Activated CD8-positive, alpha-beta memory T cell treated with anti-CD3 and anti-CD28 coated beads for 1 hour (primary cell): ENCODE data around the gene SLC7A11.

ENCODE experiments used
- DNase-seq, 2 donors: peaks; one replicate each; pipeline ENCODE4 v3.0.0-alpha.2; 2020; ENCODE audit warnings: low read depth in 1 of 2; ENCODE audit errors: extremely low read depth in 1 of 2

SLC7A11 gene

DNA sequence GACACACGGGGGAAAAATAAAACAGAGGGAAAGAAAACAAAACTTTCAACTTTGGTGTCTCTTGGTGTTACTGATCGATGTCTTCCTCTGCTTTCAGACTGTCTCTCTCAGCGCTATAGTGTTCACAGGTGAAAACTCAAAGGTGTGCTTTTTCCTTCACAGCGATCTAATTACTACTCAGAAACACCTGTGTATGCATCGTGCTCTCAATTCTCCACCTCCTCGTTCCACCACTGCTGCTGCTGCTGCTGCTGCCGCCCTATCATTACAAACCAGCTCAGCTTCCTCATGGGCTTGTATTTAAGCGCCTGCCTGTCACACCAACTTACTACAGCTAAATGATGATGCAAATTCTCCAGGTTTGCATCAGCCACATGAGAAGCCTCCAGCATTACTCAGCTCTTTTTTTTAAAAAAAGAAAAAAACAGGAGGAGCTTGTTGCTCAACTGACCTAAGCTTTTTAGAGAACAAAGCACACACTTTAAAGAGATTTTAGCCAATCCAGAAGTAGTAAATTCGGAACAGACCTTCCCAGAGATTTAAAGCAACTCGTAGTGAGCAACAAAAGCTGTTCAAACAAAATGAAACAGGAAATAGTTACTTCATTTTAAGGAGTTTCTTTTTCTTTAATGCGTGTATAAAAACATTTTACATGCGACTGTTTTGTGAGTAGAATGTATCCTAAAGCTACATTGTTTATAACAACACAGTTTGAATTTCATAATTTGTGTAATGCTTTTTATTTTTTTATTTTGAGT, at the start of gene SLC7A11:
Gene SLC7A11 (minus strand): TSS at position 274 of the 758 bp plus-strand sequence. CDS start 280 bp downstream, outside the sequence.
- no peak for DNase-seq

GRCh38 chr4:138291431-138291830, 49.3 kb upstream of the SLC7A11 start:
- no peak for DNase-seq

- DNase-seq = no peak
These were observed 48.7 kb upstream of the SLC7A11 start for GRCh38 chr4:138290805-138291204.

DNA sequence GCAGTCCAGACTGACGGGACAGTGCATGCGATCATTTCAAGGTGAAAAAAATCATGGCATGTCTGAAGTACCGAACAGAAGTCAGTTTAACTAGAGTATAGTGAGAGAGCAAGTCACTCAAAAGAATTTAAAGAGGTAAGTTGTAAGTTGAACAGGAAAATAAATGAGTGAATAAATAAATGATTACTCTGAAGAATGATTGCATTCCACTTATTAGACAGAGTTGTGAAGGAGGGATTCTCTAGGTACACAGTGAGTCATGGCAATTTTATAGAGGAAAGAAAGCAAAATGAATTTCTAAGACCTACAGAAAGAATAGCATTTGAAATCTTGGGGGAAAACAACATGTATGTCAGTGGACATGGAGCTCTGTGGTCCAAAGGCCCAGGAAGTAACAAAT, 37.1 kb upstream of the SLC7A11 start:
- no peak for DNase-seq

DNA sequence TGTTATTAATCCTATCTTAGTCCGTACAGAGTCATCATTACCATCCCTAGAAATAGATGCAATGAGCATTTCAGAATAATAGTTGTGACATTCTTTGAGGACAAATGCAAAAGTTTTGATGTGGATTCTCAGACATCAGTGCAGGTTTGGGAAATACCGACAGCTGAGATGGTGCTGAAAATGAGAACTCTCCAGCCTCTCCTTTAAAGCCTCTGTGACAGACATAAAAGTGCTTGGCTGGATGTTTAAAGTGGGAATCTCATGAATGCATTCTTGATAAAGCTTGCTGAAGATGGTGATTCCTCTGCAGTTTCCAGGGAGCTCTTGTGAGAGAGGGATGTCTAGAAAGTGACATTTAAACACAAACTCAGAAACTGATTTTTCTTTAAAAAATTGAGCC, 35.0 kb upstream of the SLC7A11 start:
- DNase-seq = no peak

GRCh38 chr4:138275963-138276621, 33.9 kb upstream of the SLC7A11 start:
- DNase-seq = no peak

- DNase-seq = no peak
These were observed 33.1 kb upstream of the SLC7A11 start for GRCh38 chr4:138275216-138275615.

DNA sequence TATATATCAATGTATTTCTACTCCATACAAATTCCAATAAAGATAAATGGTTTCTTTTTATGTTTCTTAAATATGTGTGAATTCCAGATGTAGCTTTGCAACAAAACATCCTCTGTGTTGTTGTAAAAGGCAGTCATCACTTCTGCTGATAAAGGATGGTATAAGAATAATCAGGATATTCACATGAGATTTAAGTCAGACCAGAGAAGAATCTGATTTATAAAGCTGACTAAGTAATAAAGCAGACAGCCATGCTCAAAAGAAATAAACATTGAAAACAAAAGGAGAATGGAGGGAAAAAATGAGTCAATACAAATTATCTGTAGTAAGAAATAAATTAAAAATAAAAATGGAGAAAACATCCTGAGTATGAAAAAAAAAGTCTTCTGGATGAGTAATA, 27.0 kb upstream of the SLC7A11 start:
- no peak for DNase-seq

GRCh38 chr4:138267835-138268234, 25.7 kb upstream of the SLC7A11 start:
- no peak for DNase-seq

DNA sequence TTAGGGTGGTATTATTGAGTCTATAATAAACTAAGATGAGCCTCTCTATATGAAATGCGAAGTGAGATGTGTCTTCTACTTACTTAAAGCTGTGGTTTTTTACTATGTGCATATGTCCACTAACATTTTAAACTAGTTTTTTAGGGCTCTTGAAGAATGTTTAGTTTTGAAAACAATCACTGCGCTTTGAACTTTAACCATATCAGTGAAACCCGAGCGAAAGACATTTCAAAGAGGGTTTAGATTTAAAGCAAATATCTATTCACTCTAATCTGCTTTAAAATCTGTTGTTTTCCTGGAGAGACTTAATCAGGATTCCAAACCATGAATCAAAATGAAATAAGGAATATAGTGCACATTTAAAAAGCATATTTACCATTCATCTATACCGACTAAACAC, 24.8 kb upstream of the SLC7A11 start:
- no peak for DNase-seq

DNA sequence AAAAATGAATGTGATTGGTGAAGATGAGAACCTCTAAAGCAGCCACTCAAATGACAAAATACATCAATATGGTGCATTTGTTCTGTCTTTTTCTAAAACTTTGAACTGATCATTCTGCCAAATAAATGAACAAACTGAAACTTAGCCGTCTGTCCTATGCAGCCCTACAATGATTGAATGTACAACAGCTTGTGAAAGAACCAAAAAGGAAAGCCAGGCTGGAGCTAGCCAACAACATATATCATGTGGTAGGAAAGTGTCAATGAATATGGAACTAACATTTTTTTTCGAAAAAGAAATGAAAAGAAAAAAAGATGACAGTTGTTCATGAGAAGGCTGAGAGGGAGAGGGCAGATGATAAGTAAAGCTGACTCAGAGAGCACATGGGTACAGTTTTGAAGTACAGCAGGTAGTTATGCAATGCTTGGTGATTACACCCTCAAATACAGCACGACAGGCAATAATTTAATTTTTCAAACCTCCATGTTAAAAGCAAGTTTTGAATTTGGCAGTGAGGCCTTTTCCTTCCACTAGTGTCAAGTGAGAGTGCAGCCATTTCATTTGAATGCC, 21.2 kb upstream of the SLC7A11 start:
- no peak for DNase-seq

GRCh38 chr4:138262469-138262868, 20.3 kb upstream of the SLC7A11 start:
- no peak for DNase-seq

DNA sequence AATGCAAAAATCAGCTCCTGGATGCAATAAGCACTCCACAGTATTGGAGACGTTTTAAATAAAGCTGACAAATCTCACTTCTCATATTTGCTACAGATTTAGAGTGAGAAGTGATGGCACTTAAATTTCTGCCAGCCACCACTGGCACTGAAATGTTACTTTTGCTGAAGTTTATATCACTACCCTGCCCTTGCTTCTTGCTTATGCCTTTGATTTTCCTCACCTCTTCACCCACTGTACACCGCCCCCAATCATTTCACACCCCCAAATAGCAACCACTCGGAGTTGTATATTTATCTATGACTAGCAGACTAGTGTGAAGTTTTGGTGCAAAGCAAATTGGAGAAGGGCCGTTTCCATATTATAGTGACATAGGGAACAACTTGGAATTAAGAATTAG, 19.9 kb upstream of the SLC7A11 start:
- no peak for DNase-seq

- no peak for DNase-seq
These were observed 17.7 kb upstream of the SLC7A11 start for GRCh38 chr4:138259824-138260223.

- no peak for DNase-seq
These were observed 17.1 kb upstream of the SLC7A11 start for GRCh38 chr4:138259271-138259670.

DNA sequence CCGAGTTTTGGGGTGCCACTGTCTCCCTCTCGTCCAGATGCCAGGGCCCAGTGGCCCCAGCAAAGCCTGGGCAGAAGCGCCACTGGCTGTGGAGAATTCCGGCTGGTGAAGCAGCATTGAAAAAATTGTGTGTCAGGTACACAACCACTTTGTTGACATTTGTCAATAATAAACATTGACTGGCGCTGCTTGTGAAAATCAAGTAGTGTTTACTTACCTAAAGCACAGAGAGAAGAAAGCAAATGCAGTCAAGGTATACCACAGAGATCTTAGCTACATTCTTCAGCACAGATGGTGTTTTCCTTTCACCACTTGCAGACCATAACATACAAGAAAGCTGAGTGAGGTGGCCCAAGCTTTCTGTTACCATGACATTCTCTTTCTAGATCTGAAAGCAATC, 14.5 kb upstream of the SLC7A11 start:
- DNase-seq = no peak

DNA sequence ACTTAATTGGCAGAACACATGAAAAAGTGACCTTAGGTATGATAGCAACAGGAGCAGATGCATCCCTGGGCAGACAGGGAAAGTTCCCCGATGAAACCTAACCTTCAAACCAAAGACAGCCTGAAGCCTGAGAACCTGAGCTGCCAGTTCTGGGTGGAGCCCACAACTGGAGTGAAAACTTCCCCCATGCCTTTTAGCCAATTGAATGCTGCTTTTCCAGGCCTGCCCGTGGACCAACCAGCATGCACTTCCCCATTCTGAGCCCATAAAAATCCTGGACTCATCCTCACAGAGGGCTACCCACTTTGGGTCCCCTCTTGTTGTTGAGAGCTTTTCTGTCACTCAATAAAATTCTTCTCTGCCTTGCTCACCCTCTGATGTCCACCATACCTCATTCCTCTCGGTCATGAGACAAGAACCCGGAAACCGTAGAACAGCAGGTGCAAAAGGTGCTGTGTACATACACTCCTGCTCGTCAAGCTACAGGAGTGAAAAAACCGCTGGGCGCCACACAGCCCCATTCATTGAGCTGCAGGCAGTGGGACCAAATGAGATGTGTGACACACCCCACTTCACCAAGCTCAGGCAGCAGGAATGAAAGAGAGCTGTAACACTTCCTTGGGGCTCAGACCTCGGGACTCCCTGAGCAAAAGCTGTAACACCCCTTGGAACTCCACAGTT, 13.9 kb upstream of the SLC7A11 start:
- no peak for DNase-seq

DNA sequence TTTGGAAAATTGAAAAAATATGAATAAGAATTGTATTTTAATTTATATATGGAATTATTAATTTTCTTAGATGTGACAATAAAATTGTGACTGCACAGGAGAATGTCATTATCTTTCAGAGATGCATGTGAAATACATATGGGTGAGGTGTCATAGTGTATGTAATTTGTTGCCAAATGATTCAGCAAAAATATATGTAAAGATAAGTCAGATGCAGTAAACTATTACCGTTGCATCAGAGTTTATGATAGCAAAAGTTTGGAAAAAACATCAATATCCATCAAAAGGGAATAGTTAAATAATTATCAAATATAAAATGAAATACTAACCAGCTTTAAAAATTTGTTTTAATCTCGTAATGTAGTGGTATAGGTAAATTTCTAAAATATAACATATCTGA, 10.4 kb upstream of the SLC7A11 start:
- DNase-seq = no peak

GRCh38 chr4:138251938-138252337, 9.8 kb upstream of the SLC7A11 start:
- DNase-seq = no peak

DNA sequence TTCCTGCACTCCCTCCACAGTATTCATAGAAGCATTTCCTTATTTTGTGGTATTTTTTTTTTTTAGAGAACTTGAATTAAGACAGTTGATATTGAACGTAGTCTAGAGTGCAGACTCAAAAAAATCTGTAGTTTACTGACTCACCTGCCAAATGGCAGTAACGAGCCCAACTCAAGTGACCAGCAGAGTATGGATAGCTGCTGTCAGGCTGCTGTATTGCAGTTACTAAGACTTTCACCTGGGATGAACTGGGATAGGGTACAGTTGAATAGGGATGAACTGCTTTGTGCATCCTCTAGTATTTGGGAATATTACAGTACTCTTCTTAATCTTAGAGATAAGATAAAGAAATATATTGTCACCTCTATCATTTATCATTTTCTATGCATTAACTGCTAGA, 7.0 kb upstream of the SLC7A11 start:
- no peak for DNase-seq

- no peak for DNase-seq
These were observed 5.9 kb upstream of the SLC7A11 start for GRCh38 chr4:138248058-138248457.

DNA sequence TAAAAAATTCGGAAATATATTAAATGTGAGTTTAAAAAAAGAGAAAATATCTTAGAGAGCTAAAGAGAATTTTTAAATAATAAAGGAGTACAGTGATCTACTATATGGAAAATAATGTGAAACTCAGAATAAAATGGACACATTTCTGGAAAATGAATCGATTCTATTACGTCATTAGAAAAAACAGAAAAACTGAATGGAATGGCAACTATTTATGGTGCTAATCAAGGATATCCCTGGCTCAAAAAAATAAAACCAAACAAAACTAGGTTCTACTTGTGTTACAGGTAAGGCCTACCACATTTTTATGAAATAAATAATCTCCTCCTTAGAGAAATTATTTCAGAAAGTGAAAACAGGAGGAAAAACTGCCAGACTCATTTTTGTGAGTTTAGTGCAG, 5.5 kb upstream of the SLC7A11 start:
- no peak for DNase-seq
